Aorta (tissue), 5 donors: ENCODE data around the gene TERT. TPM values are rescaled to one million over a fixed set of nuclear protein-coding genes. Genes with fewer than 3 reads are reported as not detected.
"Not testable (repeated sequence)": the region's sequence is repeated elsewhere in the genome, so short reads cannot be mapped to it uniquely, and the experiment has no call there.

Experiments used
- ATAC-seq: fragments of 200-7000 bp; cut with Tn5 transposase; one replicate; pipeline ENCODE4 v1.9.1; 2022; ENCODE audit warnings: moderate library complexity; ENCODE audit not compliant: low FRiP score
- DNase-seq, 2 donors: peaks; one replicate each; pipeline ENCODE4 v3.0.0-alpha.2; 2020
- H3K27ac ChIP-seq, 2 donors: one replicate each; pipeline ENCODE4 v1.5.1; 2013; ENCODE audit warnings: low read length in 2 of 2, mild to moderate bottlenecking in 2 of 2, moderate library complexity in 2 of 2, control low read depth in 1 of 2, inconsistent platforms in 1 of 2, low read depth in 1 of 2
- H3K27me3 ChIP-seq, 2 donors: one replicate each; pipeline ENCODE4 v1.6.1; 2013; ENCODE audit warnings: control low read depth in 1 of 2, low read length in 1 of 2, mild to moderate bottlenecking in 1 of 2, moderate library complexity in 1 of 2; ENCODE audit not compliant: insufficient read depth in 2 of 2, control insufficient read depth in 1 of 2
- H3K36me3 ChIP-seq, 2 donors: one replicate each; pipeline ENCODE4 v1.6.1; 2013; ENCODE audit warnings: control low read depth in 1 of 2, low read length in 1 of 2, mild to moderate bottlenecking in 1 of 2; ENCODE audit not compliant: insufficient read depth in 2 of 2, control insufficient read depth in 1 of 2
- H3K4me1 ChIP-seq, 2 donors: one replicate each; pipeline ENCODE4 v1.6.1; 2013; ENCODE audit warnings: low read length in 2 of 2, control low read depth in 1 of 2, mild to moderate bottlenecking in 1 of 2, moderate library complexity in 1 of 2; ENCODE audit not compliant: insufficient read depth in 2 of 2, control insufficient read depth in 1 of 2
- H3K4me3 ChIP-seq, 2 donors: one replicate each; pipeline ENCODE4 v1.5.1; 2013; ENCODE audit warnings: low read length in 2 of 2, control low read depth in 1 of 2, mild to moderate bottlenecking in 1 of 2
- H3K9me3 ChIP-seq: one replicate; pipeline ENCODE4 v1.6.1; 2013; ENCODE audit warnings: mild to moderate bottlenecking, low read length; ENCODE audit not compliant: control insufficient read depth
- WGBS, 2 donors: extraction: QIAGEN DNeasy Blood & Tissue Kit; methylation state at CpG; one replicate each; pipeline ENCODE4 v1.1.7; 2013; 5-methylcytosine and 5-hydroxymethylcytosine counted together
- intact Hi-C, 2 donors: fragments of 100-400 bp; cut with DNase I; formaldehyde crosslinking; loops; one replicate each; pipeline versions ENCODE4 v1.14.2 to v1.15.0; 2022
- polyA plus RNA-seq, 2 donors: library from polyadenylated mRNA; stranded (reverse); fragments of 200-250 nt; gene quantifications; one replicate each; pipeline ENCODE4 v1.2.3, GENCODE V29; 2013
- total RNA-seq, 2 donors: library from RNA; stranded (reverse); fragmentation: NEBNext Ultra II Directional; extraction: Animal tissue kit (Norgen Biotek cat#: 25700); gene quantifications; one replicate each; pipeline ENCODE4 v1.2.1, GENCODE V29; 2021
- donor health status: healthy with polysubstance abuse.
- donor health status: Bipolar disorder and iron deficiency.
- donor health status: DM: no; HTN: no; CAD: no.
- donor health status: DM: no; HTN: no; CAD: no.
- donor health status: DM: yes; HTN: yes; CAD: no.

The TERT gene
- total and polyA plus RNA-seq, 4 donors, result not detected

DNA sequence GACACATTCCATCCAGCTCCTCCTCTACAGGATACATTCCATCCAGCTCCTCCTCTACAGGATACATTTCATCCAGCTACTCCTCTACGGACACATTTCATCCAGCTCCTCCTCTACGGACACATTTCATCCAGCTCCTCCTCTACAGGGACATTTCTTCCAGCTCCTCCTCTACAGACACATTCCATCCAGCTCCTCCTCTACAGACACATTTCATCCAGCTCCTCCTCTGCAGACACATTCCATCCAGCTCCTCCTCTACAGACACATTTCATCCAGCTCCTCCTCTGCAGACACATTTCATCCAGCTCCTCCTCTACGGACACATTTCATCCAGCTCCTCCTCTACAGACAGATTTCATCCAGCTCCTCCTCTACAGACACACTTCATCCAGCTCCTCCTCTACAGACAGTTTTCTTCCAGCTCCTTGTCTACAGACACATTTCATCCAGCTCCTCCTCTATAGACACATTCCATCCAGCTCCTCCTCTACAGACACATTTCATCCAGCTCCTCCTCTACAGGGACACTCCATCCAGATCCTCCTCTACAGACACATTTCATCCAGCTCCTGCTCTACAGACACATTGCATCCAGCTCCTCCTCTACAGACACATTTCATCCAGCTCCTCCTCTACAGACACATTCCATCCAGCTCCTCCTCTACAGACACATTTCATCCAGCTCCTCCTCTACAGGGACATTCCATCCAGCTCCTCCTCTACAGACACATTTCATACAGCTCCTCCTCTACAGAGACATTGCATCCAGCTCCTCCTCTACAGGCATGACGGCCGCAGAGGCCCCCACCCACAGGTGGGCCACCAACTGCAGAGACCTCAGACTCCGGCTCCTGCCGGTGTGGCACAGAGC lies 33.6 kb upstream of the TERT start:
- not testable (repeated sequence) for H3K27me3 ChIP-seq

GRCh38 chr5:1326901-1327756 lies 32.3 kb upstream of the TERT start:
- H3K36me3 ChIP-seq, ATAC-seq, H3K9me3 ChIP-seq, H3K4me1 ChIP-seq, intact Hi-C loops, H3K27ac ChIP-seq, H3K27me3 ChIP-seq, H3K4me3 ChIP-seq: not testable (repeated sequence)
- WGBS, 2 donors, result 53 to 64% methylated on average over 6 of the region's 6 CpGs
- peak in 1 of 2 donors; percentile 6 for DNase-seq

More for the DNA sequence above, 33.6 kb upstream of the TERT start:
- H3K4me1 ChIP-seq, DNase-seq, H3K4me3 ChIP-seq, H3K9me3 ChIP-seq, intact Hi-C loops, H3K27ac ChIP-seq, H3K36me3 ChIP-seq, ATAC-seq: not testable (repeated sequence)
- 88 to 89% methylated on average over 7 of the region's 7 CpGs for WGBS, 2 donors

DNA sequence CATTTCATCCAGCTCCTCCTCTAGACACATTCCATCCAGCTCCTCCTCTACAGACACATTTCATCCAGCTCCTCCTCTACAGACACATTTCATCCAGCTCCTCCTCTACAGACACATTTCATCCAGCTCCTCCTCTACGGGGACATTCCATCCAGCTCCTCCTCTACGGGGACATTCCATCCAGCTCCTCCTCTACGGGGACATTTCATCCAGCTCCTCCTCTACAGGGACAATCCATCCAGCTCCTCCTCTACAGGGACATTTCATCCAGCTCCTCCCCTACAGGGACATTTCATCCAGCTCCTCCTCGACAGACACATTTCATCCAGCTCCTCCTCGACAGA lies 31.6 kb upstream of the TERT start:
- H3K9me3 ChIP-seq, H3K27me3 ChIP-seq, DNase-seq, ATAC-seq, H3K4me1 ChIP-seq, H3K27ac ChIP-seq, intact Hi-C loops, H3K4me3 ChIP-seq: not testable (repeated sequence)
- peaks cover 0 to 10% of the 10 kb centered on the region in 2 donors for H3K36me3 ChIP-seq
- 69 to 80% methylated on average over 5 of the region's 5 CpGs for WGBS, 2 donors

GRCh38 chr5:1325870-1326531 lies 31.1 kb upstream of the TERT start:
- Histone ChIP-seq H3K4me3 (no peak overlapping the region), H3K9me3 (no peaks in the 10 kb centered on the region), H3K27ac (no peak overlapping the region), H3K27me3 (no peaks in the 10 kb centered on the region), H3K36me3 (peaks cover 0 to 10% of the 10 kb centered on the region in 2 donors), H3K4me1 (no peaks in the 10 kb centered on the region)
- WGBS, 2 donors, result 88 to 89% methylated on average over 22 of the region's 22 CpGs
- peak; percentile 34 for ATAC-seq
- peak; percentile 37 to 76 for DNase-seq
- intact Hi-C loops, result no loop called here

- DNase-seq, result peak; percentile 25 to 76
- Histone ChIP-seq H3K27ac (no peak overlapping the region), H3K4me3 (no peak overlapping the region), H3K9me3 (no peaks in the 10 kb centered on the region), H3K4me1 (no peaks in the 10 kb centered on the region), H3K27me3 (no peaks in the 10 kb centered on the region), H3K36me3 (peaks cover 0 to 13% of the 10 kb centered on the region in 2 donors)
- 92 to 93% methylated on average over 17 of the region's 17 CpGs for WGBS, 2 donors
- peak; percentile 52 for ATAC-seq
- intact Hi-C loops, result no loop called here
Measured at GRCh38 chr5:1325191-1325741, 30.4 kb upstream of the TERT start.

DNA sequence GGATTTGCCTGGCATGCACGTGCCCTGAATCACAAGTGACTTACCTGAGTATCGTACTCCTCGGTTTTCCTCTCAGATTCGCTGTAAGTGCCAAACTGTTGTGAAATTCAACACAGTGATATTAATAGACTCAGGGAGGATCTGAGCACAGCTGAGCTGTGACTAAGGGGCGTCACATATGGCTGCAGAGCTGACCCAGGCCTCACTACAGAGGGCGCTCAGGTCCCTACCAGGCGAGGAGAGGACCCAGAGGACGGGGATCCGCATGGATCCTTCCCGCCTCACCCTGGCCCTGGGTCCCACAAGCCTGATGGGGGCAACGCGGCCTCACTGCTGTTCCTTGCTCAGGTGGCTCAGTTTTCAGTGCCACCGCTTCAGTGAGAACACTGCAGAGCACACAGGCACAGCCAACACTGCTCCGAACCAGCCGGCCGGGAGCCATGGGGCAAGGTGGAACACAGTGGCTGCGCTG lies 29.9 kb upstream of the TERT start:
- H3K4me1 ChIP-seq, result no peaks in the 10 kb centered on the region

GRCh38 chr5:1324301-1324700 lies 29.4 kb upstream of the TERT start:
- intact Hi-C loops, result no loop called here

More for the DNA sequence above, 29.9 kb upstream of the TERT start:
- Histone ChIP-seq H3K4me3 (no peak overlapping the region), H3K36me3 (peaks cover 0 to 15% of the 10 kb centered on the region in 2 donors), H3K27me3 (no peaks in the 10 kb centered on the region), H3K9me3 (no peaks in the 10 kb centered on the region), H3K27ac (no peak overlapping the region)
- 90 to 91% methylated on average over 17 of the region's 17 CpGs for WGBS, 2 donors
- no peak for ATAC-seq
- intact Hi-C loops, result no loop called here
- DNase-seq, result peak; percentile 23 to 72

GRCh38 chr5:1323803-1324173 lies 28.9 kb upstream of the TERT start:
- 94 to 95% methylated on average over 13 of the region's 13 CpGs for WGBS, 2 donors
- ATAC-seq, result no peak
- H3K27ac ChIP-seq, result no peak overlapping the region

More at GRCh38 chr5:1324301-1324700, 29.4 kb upstream of the TERT start:
- Histone ChIP-seq H3K27me3 (no peaks in the 10 kb centered on the region), H3K27ac (no peak overlapping the region), H3K9me3 (no peaks in the 10 kb centered on the region), H3K4me3 (no peak overlapping the region), H3K36me3 (peaks cover 0 to 18% of the 10 kb centered on the region in 2 donors), H3K4me1 (no peaks in the 10 kb centered on the region)
- ATAC-seq, result no peak
- 96 to 98% methylated on average over 15 of the region's 15 CpGs for WGBS, 2 donors
- peak in 1 of 2 donors; percentile 24 for DNase-seq

More at GRCh38 chr5:1323803-1324173, 28.9 kb upstream of the TERT start:
- no peak overlapping the region for H3K4me3 ChIP-seq
- DNase-seq, result peak in 1 of 2 donors; percentile 33
- H3K27me3 ChIP-seq, result no peaks in the 10 kb centered on the region
- intact Hi-C loops, result no loop called here
- no peaks in the 10 kb centered on the region for H3K9me3 ChIP-seq
- H3K4me1 ChIP-seq, result no peaks in the 10 kb centered on the region
- H3K36me3 ChIP-seq, result peaks cover 0 to 18% of the 10 kb centered on the region in 2 donors
